Upper lobe of left lung (tissue), 6 donors: Measurements from ENCODE around the gene MAGEB2. TPM values are rescaled to one million over a fixed set of nuclear protein-coding genes. Genes with fewer than 3 reads are reported as not detected.

Experiments used
- ATAC-seq, 2 donors: fragments of 200-7000 bp; cut with Tn5 transposase; one replicate each; pipeline ENCODE4 v1.9.1; 2022; ENCODE audit warnings: mild to moderate bottlenecking in 2 of 2, moderate library complexity in 2 of 2; ENCODE audit not compliant: low FRiP score in 2 of 2
- DNase-seq, 2 donors: peaks; one replicate each; pipeline ENCODE4 v3.0.0-alpha.2; 2019 to 2020
- H3K27ac ChIP-seq, 4 donors: fragments of 200-600 bp; sonication (generic); one replicate each; pipeline ENCODE4 v1.5.1; 2016 to 2019
- H3K27me3 ChIP-seq, 4 donors: fragments of 200-600 bp; sonication (generic); one replicate each; pipeline ENCODE4 v1.5.1; 2017 to 2019
- H3K36me3 ChIP-seq, 4 donors: fragments of 200-600 bp; sonication (generic); one replicate each; pipeline ENCODE4 v1.5.1; 2016 to 2019
- H3K4me1 ChIP-seq, 4 donors: fragments of 200-600 bp; sonication (generic); one replicate each; pipeline ENCODE4 v1.5.1; 2018 to 2019
- H3K4me3 ChIP-seq, 4 donors: fragments of 200-600 bp; sonication (generic); one replicate each; pipeline ENCODE4 v1.5.1; 2017 to 2019; ENCODE audit warnings: mild to moderate bottlenecking in 2 of 4, moderate library complexity in 1 of 4
- H3K9me3 ChIP-seq, 4 donors: fragments of 200-600 bp; sonication (generic); one replicate each; pipeline ENCODE4 v1.5.1; 2018 to 2019
- CTCF ChIP-seq, 6 experiments: fragments of 450-650 bp in 4 of 6; fragments of 200-600 bp in 2 of 6; sonication (generic) in 2 of 6; IDR thresholded peaks; one replicate each; pipeline ENCODE4 v1.5.1; 2016 to 2019; ENCODE audit warnings: antibody characterized with exemption in 6 of 6
- EP300 ChIP-seq, 4 donors: sonication (generic); formaldehyde crosslinking; IDR thresholded peaks; one replicate each; pipeline ENCODE4 v1.5.1; 2017; ENCODE audit warnings: antibody characterized with exemption in 4 of 4, control low read depth in 2 of 4
- POLR2A ChIP-seq, 4 donors: fragments of 450-650 bp; IDR thresholded peaks; one replicate each; pipeline ENCODE4 v1.5.1; 2016 to 2017; ENCODE audit warnings: antibody characterized with exemption in 4 of 4, mild to moderate bottlenecking in 2 of 4
- POLR2AphosphoS5 ChIP-seq, 2 donors: sonication (generic); formaldehyde crosslinking; IDR thresholded peaks; one replicate each; pipeline ENCODE4 v1.5.1; 2017; ENCODE audit warnings: antibody characterized with exemption in 2 of 2
- WGBS, 2 donors: methylation state at CpG; one replicate each; pipeline ENCODE4 v1.1.5; 2017 to 2018; 5-methylcytosine and 5-hydroxymethylcytosine counted together
- total RNA-seq, 6 donors: library from RNA; depleted of rRNA in 4 of 6; stranded (reverse); fragments of >200 nt in 4 of 6; gene quantifications; one replicate each; pipeline versions ENCODE4 v1.1.0 to v1.2.1, GENCODE V29; 2016 to 2021
- donor health status: DM: no; HTN: no; CAD: no; lungs with moderate emphysema.
- donor health status: DM: no; HTN: yes; CAD: no; lungs with severe emphysema.

Gene MAGEB2
- total RNA-seq, 6 donors from 2014 or later, result not detected

GRCh38 chrX:30196322-30196721 is 19.0 kb upstream of the MAGEB2 start:
- no peak for ATAC-seq
- TF ChIP-seq POLR2A (IDR thresholded peaks at IDR 0.05) (no peak), POLR2AphosphoS5 (IDR thresholded peaks at IDR 0.05) (no peak), CTCF (IDR thresholded peaks at IDR 0.05) (no peak), EP300 (IDR thresholded peaks at IDR 0.05) (no peak)
- H3K27ac ChIP-seq, result no peak overlapping the region

GRCh38 chrX:30212172-30212571 is 3.2 kb upstream of the MAGEB2 start:
- Histone ChIP-seq H3K4me3 (no peak overlapping the region), H3K27ac (no peak overlapping the region), H3K9me3 (no peaks in the 10 kb centered on the region), H3K36me3 (no peaks in the 10 kb centered on the region), H3K27me3 (no peaks in the 10 kb centered on the region), H3K4me1 (no peaks in the 10 kb centered on the region)
- ATAC-seq (no peak), DNase-seq (no peak)
- TF ChIP-seq CTCF (IDR thresholded peaks at IDR 0.05) (no peak), POLR2A (IDR thresholded peaks at IDR 0.05) (no peak), POLR2AphosphoS5 (IDR thresholded peaks at IDR 0.05) (no peak), EP300 (IDR thresholded peaks at IDR 0.05) (no peak)
- WGBS, 2 donors, result 74 to 91% methylated on average over 2 of the region's 2 CpGs

More at GRCh38 chrX:30196322-30196721, 19.0 kb upstream of the MAGEB2 start:
- 0 to 14% methylated on average over 1 of the region's 1 CpG for WGBS, 2 donors
- Histone ChIP-seq H3K4me1 (no peaks in the 10 kb centered on the region), H3K36me3 (no peaks in the 10 kb centered on the region), H3K9me3 (no peaks in the 10 kb centered on the region), H3K4me3 (no peak overlapping the region), H3K27me3 (no peaks in the 10 kb centered on the region)
- DNase-seq, result no peak

- ATAC-seq, result no peak
- no peaks in the 10 kb centered on the region for H3K4me1 ChIP-seq
- WGBS, 2 donors, result 33 to 59% methylated on average over 1 of the region's 1 CpG
- H3K9me3 ChIP-seq, result no peaks in the 10 kb centered on the region
- H3K27ac ChIP-seq, result no peak overlapping the region
- no peaks in the 10 kb centered on the region for H3K27me3 ChIP-seq
- no peaks in the 10 kb centered on the region for H3K36me3 ChIP-seq
- no peak for DNase-seq
- TF ChIP-seq POLR2A (IDR thresholded peaks at IDR 0.05), result no peak
- no peak for TF ChIP-seq POLR2AphosphoS5 (IDR thresholded peaks at IDR 0.05)
- TF ChIP-seq CTCF (IDR thresholded peaks at IDR 0.05), result no peak
- no peak overlapping the region for H3K4me3 ChIP-seq
Observed at GRCh38 chrX:30217465-30217864, 2.1 kb downstream of the MAGEB2 start.

- no peaks in the 10 kb centered on the region for H3K36me3 ChIP-seq
- 71 to 84% methylated on average over 4 of the region's 4 CpGs for WGBS, 2 donors
- no peak overlapping the region for H3K4me3 ChIP-seq
- DNase-seq (no peak), ATAC-seq (no peak)
- H3K27ac ChIP-seq, result no peak overlapping the region
- no peak for TF ChIP-seq EP300 (IDR thresholded peaks at IDR 0.05)
- no peak for TF ChIP-seq POLR2A (IDR thresholded peaks at IDR 0.05)
- no peaks in the 10 kb centered on the region for H3K27me3 ChIP-seq
- no peaks in the 10 kb centered on the region for H3K4me1 ChIP-seq
- H3K9me3 ChIP-seq, result no peaks in the 10 kb centered on the region
Observed at GRCh38 chrX:30219372-30219771, 4.0 kb downstream of the MAGEB2 start.

- Histone ChIP-seq H3K27ac (no peak overlapping the region), H3K36me3 (no peaks in the 10 kb centered on the region), H3K27me3 (no peaks in the 10 kb centered on the region), H3K4me3 (no peak overlapping the region), H3K4me1 (no peaks in the 10 kb centered on the region), H3K9me3 (no peaks in the 10 kb centered on the region)
- ATAC-seq, result no peak
- no peak for DNase-seq
- TF ChIP-seq POLR2AphosphoS5 (IDR thresholded peaks at IDR 0.05) (no peak), CTCF (IDR thresholded peaks at IDR 0.05) (no peak), POLR2A (IDR thresholded peaks at IDR 0.05) (no peak), EP300 (IDR thresholded peaks at IDR 0.05) (no peak)
- 72 to 78% methylated on average over 3 to 5 of the region's 5 CpGs for WGBS, 2 donors
Observed at GRCh38 chrX:30220661-30221060, 5.3 kb downstream of the MAGEB2 start.
